Stimulated activated CD8-positive, alpha-beta memory T cell treated with anti-CD3 and anti-CD28 coated beads, Interleukin-7, amount 100 ng/mL, for 48 hours (primary cell): ENCODE results near the gene AGMAT.
A peak's percentile ranks its signal among the peaks of the same experiment; 100 is the strongest.

Experiments
- DNase-seq, 2 donors: peaks; one replicate each; pipeline ENCODE4 v3.0.0-alpha.2; 2020; ENCODE audit warnings: low read depth in 1 of 2; ENCODE audit errors: extremely low read depth in 1 of 2

The AGMAT gene

GRCh38 chr1:15568387-15569073 is 16.3 kb downstream of the AGMAT start:
- no peak for DNase-seq

GRCh38 chr1:15559189-15559810 is 25.6 kb downstream of the AGMAT start:
- no peak for DNase-seq

DNA sequence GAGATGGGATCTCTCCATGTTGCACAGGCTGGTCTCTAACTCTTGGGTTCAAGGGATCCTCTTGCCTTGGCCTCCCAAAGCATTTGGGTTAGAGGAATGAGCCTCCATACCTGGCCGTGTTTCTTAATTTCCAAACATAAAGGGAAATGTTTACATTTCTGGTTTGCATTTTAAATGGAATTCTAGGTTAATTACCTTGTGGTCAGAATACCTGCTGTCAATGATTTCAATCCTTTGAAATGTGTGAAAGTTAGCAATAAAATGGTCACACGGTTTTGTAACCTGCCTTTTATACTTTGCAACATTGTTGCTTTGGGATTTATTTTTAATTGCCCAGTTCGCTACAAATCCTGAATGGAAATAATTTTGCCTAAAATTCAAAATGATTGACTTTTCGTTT is 26.3 kb downstream of the AGMAT start:
- DNase-seq = no peak

DNA sequence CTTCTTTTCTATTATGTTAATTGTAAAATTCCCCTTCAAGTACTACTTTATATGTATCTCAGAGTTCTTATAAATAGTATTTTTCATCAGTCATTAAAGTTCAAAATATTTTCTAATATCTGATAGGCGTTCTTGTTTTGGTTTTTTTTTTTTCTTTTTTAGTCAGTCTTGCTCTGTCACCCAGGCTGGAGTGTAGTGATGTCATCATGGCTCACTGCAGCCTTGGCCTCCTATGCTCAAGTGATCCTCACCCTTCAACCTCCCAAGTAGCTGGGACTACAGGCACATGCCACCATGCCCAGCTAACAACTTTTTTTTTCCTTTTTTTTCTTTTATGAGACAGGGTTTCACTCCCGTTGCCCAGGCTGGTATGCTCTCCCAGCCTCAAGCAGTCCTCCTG is 27.3 kb downstream of the AGMAT start:
- no peak for DNase-seq

DNA sequence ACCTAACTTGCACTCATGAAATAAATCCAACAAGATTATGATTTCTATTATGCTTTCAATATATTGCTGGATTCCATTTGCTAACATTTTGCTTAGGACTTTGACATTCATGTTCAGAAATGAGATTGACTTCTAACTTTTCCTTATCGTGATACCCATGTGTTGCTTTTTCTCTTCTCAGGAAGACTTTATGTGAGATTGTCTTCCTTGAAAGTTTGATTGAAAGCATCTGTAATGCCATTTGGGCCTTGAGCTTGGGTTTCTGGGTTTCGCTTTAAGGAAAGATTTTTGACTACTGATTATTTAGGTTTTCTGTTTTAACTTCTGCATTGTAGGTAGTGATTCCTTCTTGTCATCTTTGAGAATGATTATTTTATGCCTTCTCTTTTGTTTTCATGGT is 27.8 kb downstream of the AGMAT start:
- no peak for DNase-seq

DNA sequence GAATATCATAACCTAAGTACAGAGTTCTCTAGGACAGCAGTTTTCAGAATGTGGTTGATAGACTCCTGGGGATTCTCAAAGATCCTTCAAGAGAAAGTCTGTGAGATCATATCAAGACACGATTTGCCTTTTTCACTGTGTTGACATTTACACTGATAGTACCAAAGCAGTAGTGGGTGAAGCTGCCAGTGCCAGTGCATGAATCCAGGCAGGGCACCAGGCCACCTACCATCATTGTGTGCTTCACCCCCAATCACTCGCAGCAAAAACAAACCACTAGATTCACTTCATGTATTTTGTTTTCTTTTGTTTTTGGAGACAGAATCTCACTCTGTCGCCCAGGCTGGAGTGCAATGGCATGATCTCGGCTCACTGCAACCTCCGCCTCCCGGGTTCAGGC is 34.3 kb downstream of the AGMAT start:
- DNase-seq = no peak

GRCh38 chr1:15546641-15547040 is 38.2 kb downstream of the AGMAT start:
- DNase-seq = no peak

DNA sequence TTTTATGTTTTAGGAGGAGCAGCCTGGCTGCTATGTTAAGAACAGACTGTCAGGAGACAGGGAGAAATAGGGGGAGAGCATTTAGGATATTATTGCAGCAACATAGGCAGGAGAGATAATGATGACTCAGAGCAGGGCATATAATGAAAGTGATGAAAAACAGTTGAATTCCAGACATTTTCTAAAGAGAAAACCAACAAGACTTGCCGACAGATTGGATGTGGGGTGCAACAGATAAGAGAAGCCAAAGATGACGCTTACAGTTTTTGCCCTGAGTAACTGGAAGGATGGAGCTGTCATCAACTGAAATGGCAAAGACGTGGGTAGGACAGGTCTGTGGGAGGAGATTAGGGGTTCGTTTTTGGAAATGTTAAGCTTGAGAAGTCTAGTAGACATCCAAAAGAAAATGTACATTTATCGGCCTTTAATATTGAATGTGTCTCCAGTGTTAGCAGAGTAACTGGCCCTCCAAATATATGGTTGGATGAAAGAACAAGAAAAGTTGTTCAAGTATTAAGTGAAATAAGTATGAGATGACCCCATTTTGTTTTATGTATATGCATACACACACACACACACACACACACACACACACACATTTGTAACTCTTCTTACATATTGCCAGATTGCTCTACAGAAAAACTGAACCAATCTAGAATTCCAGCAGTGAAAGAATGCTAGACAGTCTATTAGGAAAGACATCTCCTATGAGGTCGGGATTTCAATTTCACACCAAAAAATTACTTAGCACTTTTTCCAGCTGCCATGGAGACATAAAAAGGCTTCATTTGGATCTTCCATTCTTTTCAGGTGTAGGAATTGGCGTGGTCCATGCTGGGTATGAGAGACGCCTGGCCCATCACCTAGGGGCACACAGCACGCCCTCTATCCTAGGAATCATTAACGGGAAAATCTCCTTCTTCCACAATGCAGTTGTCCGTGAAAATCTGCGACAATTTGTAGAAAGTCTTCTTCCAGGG is 41.0 kb downstream of the AGMAT start:
- DNase-seq = no peak

DNA sequence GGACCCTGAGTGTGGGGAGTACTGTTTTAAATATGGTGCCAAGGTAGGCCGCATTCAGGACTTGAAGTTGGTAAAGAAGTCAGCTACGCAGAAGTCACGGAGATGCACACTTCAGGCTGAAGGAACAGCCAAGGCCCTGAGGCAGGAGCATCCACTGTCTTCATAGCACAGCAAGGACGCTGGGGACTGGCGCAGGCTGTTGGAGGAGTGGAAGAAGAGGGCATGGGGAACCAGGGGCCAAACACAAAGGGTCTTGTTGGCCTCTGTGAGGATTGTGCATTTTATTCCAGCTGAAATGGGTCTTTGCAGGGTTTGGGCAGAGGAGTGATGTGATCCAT is 41.6 kb downstream of the AGMAT start:
- DNase-seq = no peak

- DNase-seq = no peak
These were observed 42.2 kb downstream of the AGMAT start for GRCh38 chr1:15542388-15543250.

DNA sequence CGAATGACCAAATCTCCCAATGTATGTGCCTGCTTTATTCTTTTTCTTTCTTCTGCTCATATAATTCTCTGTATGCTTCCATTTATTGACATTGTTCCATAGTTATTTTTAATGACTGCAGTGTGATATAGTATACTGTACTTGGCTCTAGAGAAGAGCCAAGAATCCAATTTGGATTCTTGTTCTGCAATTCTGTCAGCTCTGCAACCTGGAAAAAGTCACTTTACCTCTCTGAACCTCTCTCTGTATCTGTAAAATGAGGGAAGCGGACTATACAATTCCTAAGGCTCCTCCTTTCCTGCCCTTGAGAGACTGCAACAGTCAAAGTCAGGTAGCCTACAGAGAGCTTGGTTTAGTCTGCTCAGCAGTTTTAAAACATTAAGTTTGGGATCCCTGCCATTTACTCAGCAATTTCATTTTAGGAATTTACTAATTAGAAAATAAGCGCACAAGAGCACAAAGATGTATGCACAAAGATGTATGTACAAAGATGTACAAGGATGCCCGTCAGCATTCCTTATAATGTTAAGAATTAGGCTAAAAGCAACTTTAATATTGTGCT is 43.5 kb downstream of the AGMAT start:
- DNase-seq = no peak

GRCh38 chr1:15540186-15540585 is 44.7 kb downstream of the AGMAT start:
- no peak for DNase-seq

- no peak for DNase-seq
These were observed 46.1 kb downstream of the AGMAT start for GRCh38 chr1:15538771-15539170.

DNA sequence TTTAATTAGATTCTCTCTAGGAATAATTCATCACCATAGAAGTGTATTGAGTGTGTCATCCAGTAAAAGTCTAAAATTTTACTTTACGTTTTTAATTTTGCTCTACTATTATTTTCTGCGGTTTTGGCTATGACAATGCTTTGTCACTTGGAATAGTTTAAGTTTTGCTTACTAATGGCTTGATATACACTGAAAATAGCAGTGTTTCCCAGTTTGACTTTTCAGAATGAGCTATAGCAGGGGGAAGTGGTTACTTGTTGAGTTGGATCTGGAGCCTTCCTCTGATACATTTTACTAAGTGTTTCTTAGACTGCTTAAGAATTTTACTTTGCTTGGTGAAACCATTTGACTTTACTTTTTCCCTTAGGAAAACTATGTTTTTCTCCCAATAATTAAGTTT is 53.2 kb downstream of the AGMAT start:
- DNase-seq = no peak

- DNase-seq = no peak
These were observed 53.8 kb downstream of the AGMAT start for GRCh38 chr1:15531003-15531402.

DNA sequence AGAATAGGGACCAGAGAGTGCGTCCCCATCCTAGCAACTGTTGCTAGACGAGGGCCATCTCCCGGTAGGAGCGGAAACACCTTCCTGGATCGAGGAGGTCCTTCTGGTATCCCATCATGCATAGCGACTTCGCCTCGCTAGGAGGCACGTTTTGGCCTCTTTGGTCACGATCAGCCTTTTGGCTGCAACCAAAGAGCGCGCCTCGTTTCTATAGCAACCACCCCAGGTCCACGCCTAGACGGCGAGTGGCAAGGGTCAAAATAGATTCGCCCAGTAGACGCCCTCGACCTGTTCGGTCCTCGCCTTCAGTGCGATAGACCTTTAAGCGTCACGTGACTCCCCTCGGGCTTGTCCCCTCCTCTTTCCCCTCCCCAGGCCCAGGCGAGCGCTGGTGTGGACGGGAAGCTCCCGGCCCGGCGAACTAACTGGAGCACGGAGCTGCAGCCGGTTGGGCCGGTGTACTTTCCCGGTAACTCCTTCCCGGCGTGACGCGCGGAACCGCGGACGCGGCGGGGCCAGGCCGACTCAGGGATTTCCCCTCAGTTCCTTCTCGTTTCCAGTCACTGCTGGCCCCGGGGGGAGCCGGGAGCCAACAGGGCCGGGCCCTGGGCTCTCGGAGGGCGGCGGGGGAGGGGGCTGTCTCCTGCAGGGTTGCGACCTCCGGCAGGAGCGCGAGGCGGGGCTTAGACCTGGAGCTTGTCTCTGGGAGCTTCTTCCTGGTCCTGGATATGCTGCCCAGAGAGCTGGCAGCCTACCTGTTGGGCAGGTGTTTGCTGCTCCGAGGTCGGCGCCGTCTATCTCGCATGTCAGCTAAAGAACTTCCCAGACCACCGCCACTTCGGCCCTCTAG is 58.1 kb downstream of the AGMAT start, which contains the start of gene DNAJC16:
DNAJC16 (plus strand) TSS at position 359 of the 850 bp plus-strand sequence. CDS start 2,258 bp downstream, outside the sequence.
- peak; percentile 91 to 98 for DNase-seq

DNA sequence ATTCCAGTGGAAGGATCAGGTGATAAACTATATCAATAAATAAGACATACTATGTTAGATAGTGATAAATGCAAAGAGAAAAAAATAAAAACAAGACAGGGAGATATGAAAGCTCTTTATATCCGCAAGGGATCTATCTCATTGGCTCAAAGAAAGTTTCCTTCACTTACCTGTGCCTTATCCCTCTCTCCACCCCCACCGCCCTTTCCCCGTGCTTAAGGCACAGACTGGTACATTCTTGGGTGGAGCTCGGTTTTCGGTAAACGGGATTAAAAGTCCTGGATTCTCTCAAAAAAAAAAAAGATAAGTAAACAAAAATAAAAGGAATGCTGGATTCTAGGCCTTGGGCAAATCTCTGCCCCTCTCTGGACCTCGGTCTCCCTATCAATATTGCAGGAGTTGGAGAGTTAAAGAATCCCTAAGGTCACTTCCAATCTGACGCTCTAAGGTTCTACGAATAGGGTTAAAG is 58.8 kb downstream of the AGMAT start:
- DNase-seq = no peak

DNA sequence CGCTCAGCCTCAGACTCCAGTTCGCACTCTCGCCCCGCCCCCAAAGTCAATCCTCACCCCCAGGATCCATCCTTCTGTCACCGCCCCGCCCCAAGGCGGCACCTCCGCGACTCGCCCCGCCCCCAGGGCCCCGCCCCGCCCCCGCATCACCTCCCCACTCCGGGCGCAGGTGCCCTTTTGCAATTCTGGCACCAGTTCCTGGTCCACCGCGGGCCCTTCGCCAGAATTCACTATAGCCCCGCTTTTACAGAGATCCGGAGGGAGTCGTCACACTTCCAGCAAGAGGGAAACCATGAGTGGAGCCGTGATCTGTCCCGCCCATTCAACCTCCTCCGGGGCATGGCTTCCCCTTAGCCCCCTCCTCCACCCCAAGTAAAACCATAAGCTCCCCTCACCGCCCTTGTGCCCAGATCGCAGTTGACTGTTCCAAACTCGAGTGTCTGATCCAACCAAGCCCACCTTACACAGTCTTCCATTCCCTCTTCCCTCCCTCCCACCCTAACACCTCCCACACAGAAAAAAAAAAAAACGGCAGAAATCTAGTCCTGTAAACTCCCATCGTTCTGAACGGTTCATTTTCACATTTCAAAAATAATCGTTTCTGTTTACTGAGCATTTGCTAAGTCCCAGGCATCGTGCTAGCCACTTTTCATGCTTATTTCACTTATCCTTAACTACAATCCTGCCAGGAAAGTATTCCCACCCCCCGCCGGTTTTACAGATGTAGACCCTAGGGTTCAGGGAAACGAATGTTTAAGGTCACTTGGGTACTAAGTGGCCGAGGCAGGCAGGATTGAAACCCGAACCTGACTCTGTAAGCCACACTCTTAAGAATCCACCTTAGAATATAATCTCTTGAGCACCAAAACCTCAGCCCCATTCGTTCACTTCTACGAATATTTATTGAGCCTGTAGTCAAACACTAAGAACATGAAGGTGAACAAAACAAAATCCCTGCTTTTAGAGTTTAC is 59.5 kb downstream of the AGMAT start:
- no peak for DNase-seq
